ENCODE data around the gene RRP1B. TPM values are rescaled to one million over a fixed set of nuclear protein-coding genes. Genes with fewer than 3 reads are reported as not detected.
"Not testable (repeated sequence)": the region's sequence is repeated elsewhere in the genome, so short reads cannot be mapped to it uniquely, and the experiment has no call there.

RRP1B gene
- total and polyA plus RNA-seq, 2 donors (not counting 1 experiment from before 2014, with no cell fraction given) = 6.0 to 22.4 TPM

DNA sequence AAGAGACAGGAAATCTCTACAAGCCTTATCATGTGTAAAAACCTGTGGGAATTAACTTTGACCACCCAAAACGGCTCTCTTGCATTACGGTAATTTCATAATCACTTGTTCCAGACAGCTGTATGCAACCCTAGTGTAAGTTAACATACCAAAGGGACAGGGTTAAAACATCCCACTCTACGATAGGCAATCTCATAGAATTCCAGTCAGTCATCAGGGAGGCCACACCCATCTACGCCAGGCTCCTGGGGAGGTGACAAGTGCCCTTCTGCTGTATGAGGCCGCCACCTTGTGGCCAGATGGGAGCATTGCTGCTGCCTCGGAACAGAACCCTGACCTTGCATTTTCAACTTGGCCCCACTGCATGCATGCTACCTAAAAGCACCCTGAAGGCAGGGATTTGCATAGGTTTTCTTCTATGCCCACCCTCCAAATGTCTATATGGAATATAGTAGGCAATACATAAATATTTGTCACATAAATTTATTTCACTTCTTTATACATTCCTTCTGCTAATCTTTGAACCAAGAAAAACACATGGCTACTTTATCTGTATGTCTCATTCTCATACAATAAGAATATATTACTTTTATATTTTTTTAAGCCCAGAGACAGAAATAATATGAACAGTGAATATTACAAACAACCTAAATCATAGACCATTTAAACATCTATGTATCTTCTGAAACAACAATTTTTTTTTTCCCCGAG, 12.7 kb upstream of the RRP1B start:
- H3K9me3 ChIP-seq (ENCODE audit: control extremely low read depth in 1 of 3, control insufficient read depth in 2 of 3, insufficient read depth in 1 of 3, low read length in 2 of 3) = no peaks in the 10 kb centered on the region
- intact Hi-C loops (cut with micrococcal nuclease) = loop anchor here (1.0 to 2.0 kb wide), 3 partner anchors 14 to 70 kb away; no protein-coding TSS in a partner anchor
- Mint-ChIP-seq H3K27ac (peak overlapping the region; percentile 53), H3K27me3 (peaks cover 16% of the 10 kb centered on the region), H3K9me3 (ENCODE audit: insufficient read depth) (no peaks in the 10 kb centered on the region), H3K4me1 (peaks cover 17% of the 10 kb centered on the region), H3K4me3 (peak overlapping the region; percentile 74)
- H4K20me1 ChIP-seq (ENCODE audit: control insufficient read depth, insufficient read depth, low read length, poor library complexity, severe bottlenecking) = no peaks in the 10 kb centered on the region
- peaks cover 13 to 14% of the 10 kb centered on the region in 2 donors for H3K4me1 ChIP-seq (ENCODE audit: control insufficient read depth in 2 of 2, insufficient read depth in 2 of 2, low read length in 2 of 2)
- no peaks in the 10 kb centered on the region for H3K36me3 ChIP-seq (replicated peaks in 1 of 2; ENCODE audit: control extremely low read depth in 1 of 2, control insufficient read depth in 1 of 2, extremely low read depth in 1 of 2, insufficient read depth in 2 of 2, low read length in 1 of 2)
- H3K79me2 ChIP-seq (ENCODE audit: control insufficient read depth, insufficient read depth, low read length) = no peaks in the 10 kb centered on the region
- WGBS (ENCODE audit: insufficient coverage) = 14% methylated on average over 7 of the region's 7 CpGs
- TF ChIP-seq EZH2 (IDR thresholded peaks at IDR 0.05; ENCODE audit: borderline replicate concordance, insufficient read depth, low read depth, low read length, poor library complexity, severe bottlenecking) = no peak
- TF ChIP-seq, protein P1, sequence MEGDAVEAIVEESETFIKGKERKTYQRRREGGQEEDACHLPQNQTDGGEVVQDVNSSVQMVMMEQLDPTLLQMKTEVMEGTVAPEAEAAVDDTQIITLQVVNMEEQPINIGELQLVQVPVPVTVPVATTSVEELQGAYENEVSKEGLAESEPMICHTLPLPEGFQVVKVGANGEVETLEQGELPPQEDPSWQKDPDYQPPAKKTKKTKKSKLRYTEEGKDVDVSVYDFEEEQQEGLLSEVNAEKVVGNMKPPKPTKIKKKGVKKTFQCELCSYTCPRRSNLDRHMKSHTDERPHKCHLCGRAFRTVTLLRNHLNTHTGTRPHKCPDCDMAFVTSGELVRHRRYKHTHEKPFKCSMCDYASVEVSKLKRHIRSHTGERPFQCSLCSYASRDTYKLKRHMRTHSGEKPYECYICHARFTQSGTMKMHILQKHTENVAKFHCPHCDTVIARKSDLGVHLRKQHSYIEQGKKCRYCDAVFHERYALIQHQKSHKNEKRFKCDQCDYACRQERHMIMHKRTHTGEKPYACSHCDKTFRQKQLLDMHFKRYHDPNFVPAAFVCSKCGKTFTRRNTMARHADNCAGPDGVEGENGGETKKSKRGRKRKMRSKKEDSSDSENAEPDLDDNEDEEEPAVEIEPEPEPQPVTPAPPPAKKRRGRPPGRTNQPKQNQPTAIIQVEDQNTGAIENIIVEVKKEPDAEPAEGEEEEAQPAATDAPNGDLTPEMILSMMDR (IDR thresholded peaks at IDR 0.05) = peak; percentile 100
- H3K9ac ChIP-seq (ENCODE audit: low read length) = no peak overlapping the region
- POLR2A ChIA-PET = no interaction called here
- no peak overlapping the region for H2AFZ ChIP-seq (ENCODE audit: insufficient read depth, low read depth, low read length, poor library complexity, severe bottlenecking)
- H3K27me3 ChIP-seq (replicated peaks in 1 of 4; ENCODE audit: control extremely low read depth in 1 of 4, control insufficient read depth in 3 of 4, insufficient read depth in 4 of 4, low read length in 3 of 4) = no peaks in the 10 kb centered on the region
- peak overlapping the region in 1 of 5 experiments; percentile 3 for H3K4me3 ChIP-seq (ENCODE audit: control extremely low read depth in 1 of 5, extremely low read depth in 1 of 5, insufficient read depth in 1 of 5, low read depth in 2 of 5, low read length in 4 of 5)
- CTCF ChIA-PET = interaction anchor here (1.1 to 3.0 kb wide), 7 partner anchors 10 to 379 kb away, joined by 3 to 23 read pairs (median 7); no protein-coding TSS in a partner anchor
- no peak overlapping the region for H3K27ac ChIP-seq (ENCODE audit: low read length in 2 of 2)
- ATAC-seq (ENCODE audit: low read depth) (peak; percentile 99), DNase-seq (peak; percentile 90)
- H3K4me2 ChIP-seq (replicated peaks; ENCODE audit: low read depth, low read length, poor library complexity, severe bottlenecking) = peak overlapping the region; percentile 66

DNA sequence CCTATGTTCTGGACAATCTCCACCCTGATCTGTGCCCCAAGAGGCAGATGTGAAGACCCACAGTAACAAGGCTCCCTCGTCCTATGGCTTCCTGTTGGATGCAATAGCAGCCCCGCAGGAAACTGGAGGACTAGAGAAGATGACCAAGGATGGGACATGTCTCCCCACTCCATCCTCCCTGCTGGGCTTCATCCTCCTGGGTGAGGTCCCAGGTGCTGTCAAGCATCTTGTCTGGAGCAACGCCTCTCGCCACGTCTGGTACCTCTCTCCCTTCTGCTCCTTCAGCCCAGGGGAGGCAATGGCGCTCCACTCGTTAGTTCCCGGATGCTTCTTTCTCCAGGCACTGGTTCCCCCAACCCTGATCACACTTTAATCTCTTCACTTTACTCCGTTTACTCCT, 11.2 kb upstream of the RRP1B start:
- no peak overlapping the region for H3K4me3 ChIP-seq (ENCODE audit: control extremely low read depth in 1 of 5, extremely low read depth in 1 of 5, insufficient read depth in 1 of 5, low read depth in 2 of 5, low read length in 4 of 5)
- Mint-ChIP-seq H3K4me1 (peaks cover 17% of the 10 kb centered on the region), H3K27me3 (peaks cover 18% of the 10 kb centered on the region), H3K27ac (no peak overlapping the region), H3K4me3 (no peak overlapping the region), H3K9me3 (ENCODE audit: insufficient read depth) (no peaks in the 10 kb centered on the region)
- ATAC-seq (ENCODE audit: low read depth) (no peak), DNase-seq (no peak)
- intact Hi-C loops (cut with micrococcal nuclease) = no loop called here
- ChIA-PET CTCF (interaction anchor here (0.7 kb wide), 1 partner anchor 9 kb away, joined by 5 read pairs; no protein-coding TSS in a partner anchor), POLR2A (no interaction called here)
- H3K27me3 ChIP-seq (replicated peaks in 1 of 4; ENCODE audit: control extremely low read depth in 1 of 4, control insufficient read depth in 3 of 4, insufficient read depth in 4 of 4, low read length in 3 of 4) = no peaks in the 10 kb centered on the region
- H3K4me2 ChIP-seq (replicated peaks; ENCODE audit: low read depth, low read length, poor library complexity, severe bottlenecking) = no peak overlapping the region
- TF ChIP-seq, protein P1 (IDR thresholded peaks at IDR 0.05) = no peak
- TF ChIP-seq EZH2 (IDR thresholded peaks at IDR 0.05; ENCODE audit: borderline replicate concordance, insufficient read depth, low read depth, low read length, poor library complexity, severe bottlenecking) = no peak
- H3K36me3 ChIP-seq (replicated peaks in 1 of 2; ENCODE audit: control extremely low read depth in 1 of 2, control insufficient read depth in 1 of 2, extremely low read depth in 1 of 2, insufficient read depth in 2 of 2, low read length in 1 of 2) = no peaks in the 10 kb centered on the region
- H3K79me2 ChIP-seq (ENCODE audit: control insufficient read depth, insufficient read depth, low read length) = no peaks in the 10 kb centered on the region
- H3K9me3 ChIP-seq (ENCODE audit: control extremely low read depth in 1 of 3, control insufficient read depth in 2 of 3, insufficient read depth in 1 of 3, low read length in 2 of 3) = no peaks in the 10 kb centered on the region
- 86% methylated on average over 9 of the region's 9 CpGs for WGBS (ENCODE audit: insufficient coverage)
- H3K27ac ChIP-seq (ENCODE audit: low read length in 2 of 2) = no peak overlapping the region
- no peak overlapping the region for H3K9ac ChIP-seq (ENCODE audit: low read length)
- no peaks in the 10 kb centered on the region for H4K20me1 ChIP-seq (ENCODE audit: control insufficient read depth, insufficient read depth, low read length, poor library complexity, severe bottlenecking)
- peaks cover 13 to 14% of the 10 kb centered on the region in 2 donors for H3K4me1 ChIP-seq (ENCODE audit: control insufficient read depth in 2 of 2, insufficient read depth in 2 of 2, low read length in 2 of 2)
- H2AFZ ChIP-seq (ENCODE audit: insufficient read depth, low read depth, low read length, poor library complexity, severe bottlenecking) = no peak overlapping the region

DNA sequence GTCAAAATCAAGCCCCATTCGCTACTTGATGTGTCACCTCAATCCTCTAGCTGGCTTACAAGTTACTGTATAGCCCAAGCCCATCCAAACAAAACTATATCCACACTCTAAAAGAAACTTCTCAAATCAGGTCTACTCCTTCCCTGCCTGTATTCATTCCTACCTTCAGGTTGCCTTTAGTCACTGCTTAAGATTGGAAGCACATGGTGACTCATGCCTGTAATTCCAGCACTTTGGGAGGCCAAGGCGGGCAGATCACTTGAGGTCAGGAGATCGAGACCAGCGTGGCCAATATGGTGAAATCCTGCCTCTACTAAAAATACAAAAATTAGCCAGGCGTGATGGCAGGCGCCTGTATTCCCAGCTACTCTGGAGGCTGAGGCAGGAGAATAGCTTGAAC, 7.4 kb upstream of the RRP1B start:
- H3K4me2 ChIP-seq (replicated peaks; ENCODE audit: low read depth, low read length, poor library complexity, severe bottlenecking); H3K9me3 Mint-ChIP-seq (ENCODE audit: insufficient read depth); H3K27me3 ChIP-seq (replicated peaks in 1 of 4; ENCODE audit: control extremely low read depth in 1 of 4, control insufficient read depth in 3 of 4, insufficient read depth in 4 of 4, low read length in 3 of 4); H3K9ac ChIP-seq (ENCODE audit: low read length); H3K4me3 Mint-ChIP-seq; H2AFZ ChIP-seq (ENCODE audit: insufficient read depth, low read depth, low read length, poor library complexity, severe bottlenecking); H4K20me1 ChIP-seq (ENCODE audit: control insufficient read depth, insufficient read depth, low read length, poor library complexity, severe bottlenecking); DNase-seq; intact Hi-C loops (cut with micrococcal nuclease); H3K27ac Mint-ChIP-seq; H3K4me1 ChIP-seq (ENCODE audit: control insufficient read depth in 2 of 2, insufficient read depth in 2 of 2, low read length in 2 of 2); H3K4me1 Mint-ChIP-seq; ATAC-seq (ENCODE audit: low read depth); CTCF ChIA-PET; H3K79me2 ChIP-seq (ENCODE audit: control insufficient read depth, insufficient read depth, low read length); H3K36me3 ChIP-seq (replicated peaks in 1 of 2; ENCODE audit: control extremely low read depth in 1 of 2, control insufficient read depth in 1 of 2, extremely low read depth in 1 of 2, insufficient read depth in 2 of 2, low read length in 1 of 2); POLR2A ChIA-PET; H3K4me3 ChIP-seq (ENCODE audit: control extremely low read depth in 1 of 5, extremely low read depth in 1 of 5, insufficient read depth in 1 of 5, low read depth in 2 of 5, low read length in 4 of 5); H3K27ac ChIP-seq (ENCODE audit: low read length in 2 of 2); H3K9me3 ChIP-seq (ENCODE audit: control extremely low read depth in 1 of 3, control insufficient read depth in 2 of 3, insufficient read depth in 1 of 3, low read length in 2 of 3): not testable (repeated sequence)
- H3K27me3 Mint-ChIP-seq = peaks cover 18% of the 10 kb centered on the region
- WGBS (ENCODE audit: insufficient coverage) = 100% methylated on average over 1 of the region's 6 CpGs

All from B cell (primary cell).